ENCODE measurements around the gene MUC4. TPM values are rescaled to one million over a fixed set of nuclear protein-coding genes. Genes with fewer than 3 reads are reported as not detected.
"Not testable (repeated sequence)": the region's sequence is repeated elsewhere in the genome, so short reads cannot be mapped to it uniquely, and the experiment has no call there.

MUC4 gene
- total RNA-seq, 1 experiment from 2014 or later, result 0.03 TPM

- no TSS peak for BruUV-seq (replicated peaks)
- POLR2A ChIA-PET, result no interaction called here
- no peak for DNase-seq (ENCODE audit: low read depth, low spot score)
- Histone ChIP-seq H3K27ac (ENCODE audit: low read length) (no peak overlapping the region), H3K27me3 (ENCODE audit: control insufficient read depth, insufficient read depth, low read length) (no peaks in the 10 kb centered on the region; the same call in 1 of the 2 replicates), H3K9me3 (ENCODE audit: control insufficient read depth, insufficient read depth, low read depth, low read length) (no peaks in the 10 kb centered on the region), H3K4me3 (ENCODE audit: low read depth in 2 of 2, low read length in 2 of 2) (no peak overlapping the region), H3K4me1 (ENCODE audit: control insufficient read depth, insufficient read depth, low read length) (no peaks in the 10 kb centered on the region), H3K36me3 (ENCODE audit: control insufficient read depth, insufficient read depth, low read length) (no peaks in the 10 kb centered on the region)
- CTCF ChIA-PET, result no interaction called here
- intact Hi-C loops (cut with micrococcal nuclease; ENCODE audit: unreplicated experiment) (no loop called here), in situ Hi-C loops (cut with HindIII; ENCODE audit: low pct_unique_long_range_greater_than_20kb, low sequenced_read_pairs) (no loop called here)
- ATAC-seq, result no peak
- TF ChIP-seq CTCF (IDR thresholded peaks at IDR 0.05) (no peak), POLR2AphosphoS5 (IDR thresholded peaks at IDR 0.05; ENCODE audit: low read depth, low read length) (no peak), TCF7L2 (IDR thresholded peaks at IDR 0.05; ENCODE audit: low read depth, low read length) (no peak), SIN3A (IDR thresholded peaks at IDR 0.05; ENCODE audit: borderline replicate concordance, insufficient read depth, low read depth, low read length) (no peak)
- TF ChIP-seq, protein P1, sequence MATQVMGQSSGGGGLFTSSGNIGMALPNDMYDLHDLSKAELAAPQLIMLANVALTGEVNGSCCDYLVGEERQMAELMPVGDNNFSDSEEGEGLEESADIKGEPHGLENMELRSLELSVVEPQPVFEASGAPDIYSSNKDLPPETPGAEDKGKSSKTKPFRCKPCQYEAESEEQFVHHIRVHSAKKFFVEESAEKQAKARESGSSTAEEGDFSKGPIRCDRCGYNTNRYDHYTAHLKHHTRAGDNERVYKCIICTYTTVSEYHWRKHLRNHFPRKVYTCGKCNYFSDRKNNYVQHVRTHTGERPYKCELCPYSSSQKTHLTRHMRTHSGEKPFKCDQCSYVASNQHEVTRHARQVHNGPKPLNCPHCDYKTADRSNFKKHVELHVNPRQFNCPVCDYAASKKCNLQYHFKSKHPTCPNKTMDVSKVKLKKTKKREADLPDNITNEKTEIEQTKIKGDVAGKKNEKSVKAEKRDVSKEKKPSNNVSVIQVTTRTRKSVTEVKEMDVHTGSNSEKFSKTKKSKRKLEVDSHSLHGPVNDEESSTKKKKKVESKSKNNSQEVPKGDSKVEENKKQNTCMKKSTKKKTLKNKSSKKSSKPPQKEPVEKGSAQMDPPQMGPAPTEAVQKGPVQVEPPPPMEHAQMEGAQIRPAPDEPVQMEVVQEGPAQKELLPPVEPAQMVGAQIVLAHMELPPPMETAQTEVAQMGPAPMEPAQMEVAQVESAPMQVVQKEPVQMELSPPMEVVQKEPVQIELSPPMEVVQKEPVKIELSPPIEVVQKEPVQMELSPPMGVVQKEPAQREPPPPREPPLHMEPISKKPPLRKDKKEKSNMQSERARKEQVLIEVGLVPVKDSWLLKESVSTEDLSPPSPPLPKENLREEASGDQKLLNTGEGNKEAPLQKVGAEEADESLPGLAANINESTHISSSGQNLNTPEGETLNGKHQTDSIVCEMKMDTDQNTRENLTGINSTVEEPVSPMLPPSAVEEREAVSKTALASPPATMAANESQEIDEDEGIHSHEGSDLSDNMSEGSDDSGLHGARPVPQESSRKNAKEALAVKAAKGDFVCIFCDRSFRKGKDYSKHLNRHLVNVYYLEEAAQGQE (IDR thresholded peaks at IDR 0.05; ENCODE audit: insufficient read depth in 1 of 2, low read depth in 2 of 2, low read length in 1 of 2), result no peak
These were observed 17.0 kb downstream of the MUC4 start for GRCh38 chr3:195794708-195795107.

GRCh38 chr3:195792621-195793020, 19.1 kb downstream of the MUC4 start:
- H3K27me3 ChIP-seq (ENCODE audit: control insufficient read depth, insufficient read depth, low read length); H3K9me3 ChIP-seq (ENCODE audit: control insufficient read depth, insufficient read depth, low read depth, low read length); H3K36me3 ChIP-seq (ENCODE audit: control insufficient read depth, insufficient read depth, low read length); BruUV-seq (replicated peaks); DNase-seq (ENCODE audit: low read depth, low spot score); CTCF ChIA-PET; H3K4me1 ChIP-seq (ENCODE audit: control insufficient read depth, insufficient read depth, low read length); ATAC-seq; intact Hi-C loops (cut with micrococcal nuclease; ENCODE audit: unreplicated experiment); in situ Hi-C loops (cut with HindIII; ENCODE audit: low pct_unique_long_range_greater_than_20kb, low sequenced_read_pairs); H3K27ac ChIP-seq (ENCODE audit: low read length); H3K4me3 ChIP-seq (ENCODE audit: low read depth in 2 of 2, low read length in 2 of 2): not testable (repeated sequence)
- POLR2A ChIA-PET, result interaction anchor here (0.6 kb wide), 1 partner anchor 1528 kb away, joined by 10 read pairs; no protein-coding TSS in a partner anchor

GRCh38 chr3:195790901-195791300, 20.8 kb downstream of the MUC4 start:
- in situ Hi-C loops (cut with HindIII; ENCODE audit: low pct_unique_long_range_greater_than_20kb, low sequenced_read_pairs), result no loop called here
- ChIA-PET POLR2A (no interaction called here), CTCF (interaction anchor here (0.6 kb wide), 1 partner anchor 87 kb away, joined by 3 read pairs; no protein-coding TSS in a partner anchor)

More at GRCh38 chr3:195790901-195791300, 20.8 kb downstream of the MUC4 start:
- Histone ChIP-seq H3K27me3 (ENCODE audit: control insufficient read depth, insufficient read depth, low read length) (no peaks in the 10 kb centered on the region; the same call in 1 of the 2 replicates), H3K9me3 (ENCODE audit: control insufficient read depth, insufficient read depth, low read depth, low read length) (no peaks in the 10 kb centered on the region), H3K36me3 (ENCODE audit: control insufficient read depth, insufficient read depth, low read length) (no peaks in the 10 kb centered on the region), H3K4me1 (ENCODE audit: control insufficient read depth, insufficient read depth, low read length) (no peaks in the 10 kb centered on the region), H3K27ac (ENCODE audit: low read length) (no peak overlapping the region), H3K4me3 (ENCODE audit: low read depth in 2 of 2, low read length in 2 of 2) (no peak overlapping the region)
- DNase-seq (ENCODE audit: low read depth, low spot score) (no peak), ATAC-seq (no peak)
- TF ChIP-seq TCF7L2 (IDR thresholded peaks at IDR 0.05; ENCODE audit: low read depth, low read length) (no peak), SIN3A (IDR thresholded peaks at IDR 0.05; ENCODE audit: borderline replicate concordance, insufficient read depth, low read depth, low read length) (no peak), CTCF (IDR thresholded peaks at IDR 0.05) (no peak)
- intact Hi-C loops (cut with micrococcal nuclease; ENCODE audit: unreplicated experiment), result no loop called here
- BruUV-seq (replicated peaks), result no TSS peak
